K562 (cell line): ENCODE measurements around the gene LITAF. TPM values are rescaled to one million over a fixed set of nuclear protein-coding genes. Genes with fewer than 3 reads are reported as not detected.

Source experiments
- ATAC-seq: fragments of 200-7000 bp; cut with Tn5 transposase; 3 replicates; pipeline ENCODE4 v1.9.1; 2020; ENCODE audit warnings: moderate library complexity
- BruUV-seq: library from RNA; stranded (reverse); fragments of 400-500 nt; replicated peaks from 2 replicates; lab custom pipeline; 2021; lab: Mats Ljungman, UMichigan
- CTCF ChIA-PET: fragments of 300-600 bp; formaldehyde crosslinking; extraction: SDS; loops from one replicate; lab custom pipeline; 2021; ENCODE audit warnings: low intra/inter-chr PET ratio; lab: Yijun Ruan, JAX
- POLR2A ChIA-PET: fragments of 300-600, 350-650 bp; sonication (Branson Sonifier 250); formaldehyde crosslinking; extraction: SDS; loops from one replicate; lab custom pipeline; 2021; ENCODE audit warnings: antibody characterized with exemption, inconsistent platforms; lab: Yijun Ruan, JAX
- DNase-seq, 4 experiments: peaks; one replicate each; pipeline versions ENCODE4 v3.0.0 to v3.0.0-alpha.2; 2011 to 2018; ENCODE audit warnings: low spot score in 3 of 4, mixed read lengths in 3 of 4; ENCODE audit errors: extremely low read depth in 1 of 4
- FAIRE-seq: peaks from 2 replicates; lab custom pipeline; 2011; peaks lifted over from hg19 to GRCh38; lab: Jason Lieb, UNC
- H2AFZ ChIP-seq: 2 replicates; pipeline ENCODE4 v1.6.0; 2011; ENCODE audit warnings: low read depth, low read length, control low read depth, inconsistent platforms
- H3K27ac ChIP-seq: fragments of 200-600 bp; 3 replicates; pipeline ENCODE4 v1.8.0; 2011; ENCODE audit warnings: low read depth, mild to moderate bottlenecking, control low read depth, inconsistent platforms, low read length, moderate library complexity, mixed read lengths; ENCODE audit errors: extremely low read depth
- H3K27me3 ChIP-seq, 2 experiments: fragments of 300-600 bp in 1 of 2; 2 replicates in 1 of 2; 3 replicates in 1 of 2; pipeline versions ENCODE4 v1.6.0 to v1.8.0; 2011; ENCODE audit warnings: inconsistent platforms in 2 of 2, low read length in 2 of 2, mild to moderate bottlenecking in 1 of 2, mixed read lengths in 1 of 2, moderate library complexity in 1 of 2; ENCODE audit not compliant: control insufficient read depth in 2 of 2, insufficient read depth in 2 of 2
- H3K36me3 ChIP-seq: fragments of 300-600 bp; 3 replicates; pipeline ENCODE4 v1.8.0; 2011; ENCODE audit warnings: mild to moderate bottlenecking, low read length, inconsistent platforms; ENCODE audit not compliant: control insufficient read depth, insufficient read depth
- H3K4me1 ChIP-seq, 2 experiments: fragments of 200-600 bp in 1 of 2; replicated peaks in 1 of 2; 2 replicates in 1 of 2; 3 replicates in 1 of 2; pipeline versions ENCODE4 v1.5.1 to v1.8.0; 2011; ENCODE audit warnings: inconsistent platforms in 2 of 2, low read length in 2 of 2, mild to moderate bottlenecking in 1 of 2, mixed read lengths in 1 of 2, moderate library complexity in 1 of 2; ENCODE audit not compliant: control insufficient read depth in 2 of 2, insufficient read depth in 2 of 2
- H3K4me2 ChIP-seq: 2 replicates; pipeline ENCODE4 v1.6.1; 2011; ENCODE audit warnings: low read length, control low read depth, inconsistent platforms, mixed read lengths; ENCODE audit not compliant: insufficient read depth
- H3K4me3 ChIP-seq: fragments of 200-600 bp; sonication (generic), shearing (Covaris generic); 2 replicates; pipeline ENCODE4 v1.5.1; 2016; ENCODE audit warnings: control low read depth, inconsistent platforms
- H3K79me2 ChIP-seq: fragments of 200-600 bp; 3 replicates; pipeline ENCODE4 v1.8.0; 2011; ENCODE audit warnings: low read length, inconsistent platforms; ENCODE audit not compliant: control insufficient read depth, insufficient read depth
- H3K9ac ChIP-seq, 2 experiments: 2 replicates each; pipeline versions ENCODE4 v1.6.0 to v1.6.1; 2011; ENCODE audit warnings: low read depth in 2 of 2, low read length in 2 of 2, control low read depth in 1 of 2, inconsistent platforms in 1 of 2, mild to moderate bottlenecking in 1 of 2, mixed read lengths in 1 of 2; ENCODE audit not compliant: insufficient read depth in 1 of 2
- H3K9me1 ChIP-seq: one replicate; pipeline ENCODE4 v1.6.0; 2011; ENCODE audit warnings: inconsistent platforms, mild to moderate bottlenecking, low read length, moderate library complexity; ENCODE audit not compliant: control insufficient read depth, insufficient read depth
- H3K9me3 ChIP-seq: replicated peaks from 2 replicates; pipeline ENCODE4 v1.5.1; 2011; ENCODE audit warnings: low read depth, low read length, inconsistent platforms; ENCODE audit not compliant: control insufficient read depth, insufficient read depth
- H4K20me1 ChIP-seq: replicated peaks from 2 replicates; pipeline ENCODE4 v1.6.1; 2011; ENCODE audit warnings: low read length, inconsistent platforms, mixed read lengths; ENCODE audit not compliant: control insufficient read depth, insufficient read depth
- BHLHE40 ChIP-seq: IDR thresholded peaks from 2 replicates; pipeline ENCODE4 v1.6.1; 2011; ENCODE audit warnings: low read length, improper control_type of control experiment
- CBX2 ChIP-seq: fragments of 200-600 bp; sonication (generic); IDR thresholded peaks from one replicate; pipeline ENCODE4 v1.6.1; 2012; ENCODE audit warnings: mild to moderate bottlenecking, low read length, inconsistent platforms; ENCODE audit not compliant: insufficient read depth, poor library complexity, severe bottlenecking
- KDM5B ChIP-seq: fragments of 200-600 bp; sonication (generic); IDR thresholded peaks from 2 replicates; pipeline ENCODE4 v1.6.1; 2012; ENCODE audit warnings: low read depth, mild to moderate bottlenecking, moderate library complexity, low read length, control low read depth, inconsistent platforms; ENCODE audit not compliant: insufficient replicate concordance
- KLF13 ChIP-seq: fragments of 450-650 bp; IDR thresholded peaks from 2 replicates; pipeline ENCODE4 v1.6.1; 2016; ENCODE audit warnings: missing genetic modification characterization, low read depth, mild to moderate bottlenecking, missing compliant biosample characterization, moderate library complexity, borderline replicate concordance
- LEF1 ChIP-seq: fragments of 450-650 bp; IDR thresholded peaks from 2 replicates; pipeline ENCODE4 v1.6.1; 2016; ENCODE audit warnings: mild to moderate bottlenecking
- PML ChIP-seq: IDR thresholded peaks from 2 replicates; pipeline ENCODE4 v1.6.1; 2012; ENCODE audit warnings: low read length, inconsistent platforms
- WGBS: fragments of 100-300 bp; shearing (Covaris generic); methylation state at CpG from one replicate; pipeline ENCODE4 v1.1.6; 2016; ENCODE audit warnings: low coverage, mixed read lengths; ENCODE audit not compliant: insufficient coverage; ENCODE audit errors: missing lambda C conversion rate; 5-methylcytosine and 5-hydroxymethylcytosine counted together
- in situ Hi-C: fragments of 300-500 bp; cut with MboI; formaldehyde crosslinking; loops from 4 replicates; pipeline ENCODE4 v1.15.0; 2018; ENCODE audit warnings: inconsistent platforms, mixed read lengths
- intact Hi-C: fragments of 100-400 bp; cut with micrococcal nuclease; formaldehyde crosslinking; loops from 2 replicates; pipeline ENCODE4 v1.14.2; 2022
- polyA plus RNA-seq, 8 experiments: library from polyadenylated mRNA; depleted of rRNA in 4 of 8; stranded (reverse) in 5 of 8; unstranded in 3 of 8; fragments of >200 nt; fragmentation: Nextera tagmentation in 2 of 8; fragmentation: Illumina TruSeq in 1 of 8; extraction: Ambion mirVana in 2 of 8; extraction: Trizol in 1 of 8; gene quantifications; 2 replicates each; pipeline versions ENCODE4 v1.2.1 to v1.2.3, GENCODE V29; 2011 to 2014; ENCODE audit warnings: inconsistent platforms in 1 of 8, missing spikeins in 1 of 8
- total RNA-seq, 7 experiments: library from RNA; depleted of rRNA in 6 of 7; stranded (reverse); fragments of >200 nt in 6 of 7; fragmentation: Illumina TruSeq in 2 of 7; extraction: Trizol in 2 of 7; gene quantifications; 2 replicates each; pipeline versions ENCODE4 v1.2.1 to v1.2.3, GENCODE V29; 2011 to 2021; ENCODE audit warnings: low replicate concordance in 1 of 7
- TF ChIP-seq, protein P1 (sequence below), 3 experiments: IDR thresholded peaks in 2 of 3; conservative IDR thresholded peaks in 1 of 3; 2 replicates each; pipeline ENCODE4 v1.5.1; 2011 to 2012; ENCODE audit warnings: low read length in 3 of 3, mild to moderate bottlenecking in 3 of 3, control low read depth in 2 of 3, improper control_type of control experiment in 1 of 3, inconsistent platforms in 1 of 3, low read depth in 1 of 3, mixed read lengths in 1 of 3, moderate library complexity in 1 of 3; ENCODE audit not compliant: insufficient read depth in 2 of 3
- TF ChIP-seq, protein P2 (sequence below): conservative IDR thresholded peaks from 2 replicates; pipeline ENCODE4 v1.6.1; 2011; ENCODE audit warnings: low read depth, mild to moderate bottlenecking, low read length; ENCODE audit not compliant: control insufficient read depth

Gene LITAF
- total and polyA plus RNA-seq, 9 of the 15 experiments (the other 6 are each of a cell fraction or from before 2014, with no cell fraction given), result 4.1 to 17.8 (median 11.9) TPM

DNA sequence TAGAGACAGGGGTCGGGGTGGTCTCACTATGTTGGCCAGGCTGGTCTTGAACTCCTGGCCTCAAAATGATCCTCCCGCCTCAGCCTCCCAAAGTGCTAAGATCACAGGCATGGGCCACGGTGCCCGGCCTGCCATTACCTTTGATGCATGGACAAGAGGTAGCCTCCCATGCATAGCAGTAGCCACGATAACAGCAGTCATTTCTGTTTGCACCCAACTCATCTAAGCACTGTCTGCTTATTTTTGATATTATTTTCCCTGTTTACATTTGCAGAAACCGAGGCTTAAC lies 44.0 kb upstream of the LITAF start (continued):
- TF ChIP-seq BHLHE40, result no peak
- TF ChIP-seq LEF1, result no peak
- TF ChIP-seq PML, result no peak
- no peak for TF ChIP-seq KDM5B
- no peak for TF ChIP-seq CBX2

DNA sequence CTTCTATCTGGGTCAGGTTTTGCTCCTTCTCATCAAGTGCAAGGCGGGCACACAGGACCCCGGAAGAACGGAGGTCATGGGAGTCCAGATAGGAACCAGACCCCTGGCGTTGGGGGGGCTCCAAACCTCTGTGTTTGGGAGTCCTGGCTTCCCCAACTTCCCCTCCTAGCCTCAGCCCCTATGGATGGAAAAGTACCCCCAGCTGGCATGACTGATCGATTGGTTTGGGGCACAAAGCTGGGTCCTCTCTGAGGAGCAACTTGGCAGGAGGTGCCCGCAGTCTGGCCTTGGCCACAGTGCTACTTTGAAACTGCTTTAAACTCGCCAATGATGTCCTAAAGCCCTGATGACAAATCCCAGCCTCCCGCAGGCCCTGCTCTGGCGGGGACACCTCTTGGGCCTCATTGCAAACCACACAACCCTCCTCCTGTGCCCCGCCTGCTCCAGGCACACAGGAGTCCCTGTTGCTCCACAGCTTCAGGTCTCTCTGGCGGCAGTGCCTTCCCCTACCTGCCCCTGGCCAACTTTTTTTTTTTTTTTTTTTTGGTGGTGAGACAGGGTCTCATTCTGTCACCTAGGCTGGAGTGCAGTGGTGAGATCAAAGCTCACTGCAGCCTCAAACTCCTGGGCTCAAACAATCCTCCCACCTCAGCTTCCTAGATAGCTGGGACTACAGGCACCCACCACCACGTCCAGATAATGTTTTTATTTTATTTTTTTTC lies 43.5 kb upstream of the LITAF start:
- TF ChIP-seq, protein P1, sequence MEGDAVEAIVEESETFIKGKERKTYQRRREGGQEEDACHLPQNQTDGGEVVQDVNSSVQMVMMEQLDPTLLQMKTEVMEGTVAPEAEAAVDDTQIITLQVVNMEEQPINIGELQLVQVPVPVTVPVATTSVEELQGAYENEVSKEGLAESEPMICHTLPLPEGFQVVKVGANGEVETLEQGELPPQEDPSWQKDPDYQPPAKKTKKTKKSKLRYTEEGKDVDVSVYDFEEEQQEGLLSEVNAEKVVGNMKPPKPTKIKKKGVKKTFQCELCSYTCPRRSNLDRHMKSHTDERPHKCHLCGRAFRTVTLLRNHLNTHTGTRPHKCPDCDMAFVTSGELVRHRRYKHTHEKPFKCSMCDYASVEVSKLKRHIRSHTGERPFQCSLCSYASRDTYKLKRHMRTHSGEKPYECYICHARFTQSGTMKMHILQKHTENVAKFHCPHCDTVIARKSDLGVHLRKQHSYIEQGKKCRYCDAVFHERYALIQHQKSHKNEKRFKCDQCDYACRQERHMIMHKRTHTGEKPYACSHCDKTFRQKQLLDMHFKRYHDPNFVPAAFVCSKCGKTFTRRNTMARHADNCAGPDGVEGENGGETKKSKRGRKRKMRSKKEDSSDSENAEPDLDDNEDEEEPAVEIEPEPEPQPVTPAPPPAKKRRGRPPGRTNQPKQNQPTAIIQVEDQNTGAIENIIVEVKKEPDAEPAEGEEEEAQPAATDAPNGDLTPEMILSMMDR (IDR thresholded peaks at IDR 0.05 in 2 of 3, conservative IDR thresholded peaks at IDR 0.05 in 1 of 3; ENCODE audit: insufficient read depth in 2 of 3, low read depth in 1 of 3, low read length in 3 of 3), result no peak
- TF ChIP-seq, protein P2, sequence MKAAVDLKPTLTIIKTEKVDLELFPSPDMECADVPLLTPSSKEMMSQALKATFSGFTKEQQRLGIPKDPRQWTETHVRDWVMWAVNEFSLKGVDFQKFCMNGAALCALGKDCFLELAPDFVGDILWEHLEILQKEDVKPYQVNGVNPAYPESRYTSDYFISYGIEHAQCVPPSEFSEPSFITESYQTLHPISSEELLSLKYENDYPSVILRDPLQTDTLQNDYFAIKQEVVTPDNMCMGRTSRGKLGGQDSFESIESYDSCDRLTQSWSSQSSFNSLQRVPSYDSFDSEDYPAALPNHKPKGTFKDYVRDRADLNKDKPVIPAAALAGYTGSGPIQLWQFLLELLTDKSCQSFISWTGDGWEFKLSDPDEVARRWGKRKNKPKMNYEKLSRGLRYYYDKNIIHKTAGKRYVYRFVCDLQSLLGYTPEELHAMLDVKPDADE, result no peak
- no peak for TF ChIP-seq KLF13 (tag)
- H3K4me3 ChIP-seq, result no peak overlapping the region
- H3K9ac ChIP-seq, result no peak overlapping the region
- WGBS, result 57% methylated on average over 12 of the region's 12 CpGs
- ChIA-PET POLR2A (interaction anchor here (1.2 kb wide), 1 partner anchor 14 kb away, joined by 3 read pairs; no protein-coding TSS in a partner anchor), CTCF (no interaction called here)
- no peaks in the 10 kb centered on the region for H3K79me2 ChIP-seq
- ATAC-seq (no peak), FAIRE-seq (no peak), DNase-seq (no peak)
- H3K27me3 ChIP-seq, result peaks cover 2 to 25% of the 10 kb centered on the region in 2 experiments; a peak in 4 of 5 replicates
- intact Hi-C loops, result no loop called here
- H2AFZ ChIP-seq, result no peak overlapping the region
- in situ Hi-C loops, result no loop called here
- no peaks in the 10 kb centered on the region for H4K20me1 ChIP-seq
- peaks cover 9 to 15% of the 10 kb centered on the region in 2 experiments; a peak in 4 of 5 replicates for H3K4me1 ChIP-seq
- H3K36me3 ChIP-seq, result no peaks in the 10 kb centered on the region
- H3K27ac ChIP-seq, result no peak overlapping the region
- BruUV-seq, result no TSS peak
- no peaks in the 10 kb centered on the region for H3K9me3 ChIP-seq
- H3K4me2 ChIP-seq, result no peak overlapping the region
- H3K9me1 ChIP-seq, result no peaks in the 10 kb centered on the region
